Measurements from ENCODE around the gene COPA.
A peak's percentile ranks its signal among the peaks of the same experiment; 100 is the strongest.
"Not testable (repeated sequence)": the region's sequence is repeated elsewhere in the genome, so short reads cannot be mapped to it uniquely, and the experiment has no call there.

COPA gene

DNA sequence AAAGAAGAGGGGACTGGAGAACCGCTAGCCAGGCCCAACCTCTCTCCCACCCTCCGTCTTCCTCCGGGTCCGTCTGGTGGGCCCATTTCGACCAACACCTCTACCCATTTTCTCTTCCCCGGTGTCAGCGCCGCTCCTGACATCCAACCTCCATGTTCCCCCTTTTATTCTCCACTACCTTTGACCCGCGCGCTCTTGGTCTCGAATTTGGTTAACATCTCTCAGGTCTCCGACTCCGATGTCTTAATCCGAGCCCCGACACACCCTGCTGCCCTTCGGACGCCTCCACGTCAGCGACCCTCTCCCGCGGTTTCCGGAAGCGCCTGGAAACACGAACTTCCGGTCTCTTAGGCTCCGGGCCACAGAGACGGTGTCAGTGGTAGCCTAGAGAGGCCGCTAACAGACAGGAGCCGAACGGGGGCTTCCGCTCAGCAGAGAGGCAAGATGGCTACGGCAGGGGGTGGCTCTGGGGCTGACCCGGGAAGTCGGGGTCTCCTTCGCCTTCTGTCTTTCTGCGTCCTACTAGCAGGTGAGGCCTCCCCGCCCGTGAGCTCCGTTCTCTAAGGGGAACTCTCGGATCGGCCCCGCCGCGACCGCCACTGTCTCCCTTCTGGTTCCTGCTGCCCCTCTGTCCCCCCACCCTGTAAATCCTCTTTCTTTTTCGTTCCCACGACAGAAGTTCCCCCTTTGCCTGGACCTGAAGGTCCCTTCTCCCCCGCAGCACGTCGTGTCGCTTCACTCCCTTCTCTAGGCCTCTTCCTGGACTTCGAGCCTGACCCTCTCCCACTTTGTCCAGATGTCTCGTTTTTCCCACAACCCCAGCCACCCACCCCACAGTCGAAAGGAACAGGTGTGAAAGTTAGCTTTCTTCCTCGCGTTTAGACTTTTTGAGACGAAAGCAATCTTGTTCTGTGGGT, at the start of gene COPA, which contains the start of gene NCSTN:
Gene COPA (minus strand): TSS at position 298 of the 917 bp plus-strand sequence. CDS start 80 bp downstream, at position 218.
Gene NCSTN (plus strand): TSS at position 431 of the 917 bp plus-strand sequence. CDS start 14 bp downstream, at position 445.
- peaks cover 54% of the 10 kb centered on the region for H3K36me3 ChIP-seq (ENCODE audit: control insufficient read depth, insufficient read depth, low read length)
- no peaks in the 10 kb centered on the region for H3K27me3 ChIP-seq (ENCODE audit: control insufficient read depth, insufficient read depth, low read length)
- H3K27ac ChIP-seq (ENCODE audit: low read depth, low read length): peak within 1 kb of the TSS; percentile 78; the same call in 1 of the 2 replicates
- peak within 1 kb of the TSS; percentile 91 for H3K9ac ChIP-seq (ENCODE audit: low read length)
- no peaks in the 10 kb centered on the region for H3K9me3 ChIP-seq (ENCODE audit: control insufficient read depth, insufficient read depth, low read depth, low read length)
- H3K4me1 ChIP-seq (ENCODE audit: control insufficient read depth, insufficient read depth, low read length): peaks cover 3% of the 10 kb centered on the region; the same call in 1 of the 2 replicates
- H3K4me3 ChIP-seq (ENCODE audit: low read depth, low read length): peak within 1 kb of the TSS; percentile 93

DNA sequence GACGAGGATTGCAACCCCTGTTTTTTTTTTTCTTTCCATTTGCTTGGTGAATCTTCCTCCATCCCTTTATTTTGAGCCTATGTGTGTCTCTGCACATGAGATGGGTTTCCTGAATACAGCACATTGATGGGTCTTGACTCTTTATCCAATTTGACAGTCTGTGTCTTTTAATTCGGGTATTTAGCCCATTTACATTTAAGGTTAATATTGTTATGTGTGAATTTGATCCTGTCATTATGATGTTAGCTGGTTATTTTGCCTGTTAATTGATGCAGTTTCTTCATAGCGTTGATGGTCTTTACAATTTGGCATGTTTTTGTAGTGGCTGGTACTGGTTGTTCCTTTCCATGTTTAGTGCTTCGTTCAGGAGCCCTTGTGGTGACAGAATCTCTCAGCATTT, 45.4 kb upstream of the COPA start:
- H3K4me3 ChIP-seq (ENCODE audit: low read depth, low read length); H3K27me3 ChIP-seq (ENCODE audit: control insufficient read depth, insufficient read depth, low read length); H3K4me1 ChIP-seq (ENCODE audit: control insufficient read depth, insufficient read depth, low read length); H3K9me3 ChIP-seq (ENCODE audit: control insufficient read depth, insufficient read depth, low read depth, low read length); H3K9ac ChIP-seq (ENCODE audit: low read length); H3K27ac ChIP-seq (ENCODE audit: low read depth, low read length); H3K36me3 ChIP-seq (ENCODE audit: control insufficient read depth, insufficient read depth, low read length): not testable (repeated sequence)

DNA sequence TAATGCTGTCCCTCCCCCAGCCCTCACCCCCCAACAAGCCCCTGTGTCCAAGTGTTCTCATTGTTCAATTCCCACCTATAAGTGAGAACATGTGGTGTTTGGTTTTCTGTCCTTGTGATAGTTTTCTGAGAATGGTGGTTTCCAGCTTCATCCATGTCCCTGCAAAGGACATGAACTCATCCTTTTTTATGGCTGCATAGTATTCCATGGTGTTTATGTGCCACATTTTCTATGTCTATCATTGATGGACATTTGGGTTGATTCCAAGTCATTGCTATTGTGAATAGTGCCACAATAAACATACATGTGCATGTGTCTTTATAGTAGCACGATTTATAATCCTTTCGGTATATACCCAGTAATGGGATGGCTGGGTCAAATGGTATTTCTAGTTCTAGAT, 41.8 kb upstream of the COPA start:
- H3K9ac ChIP-seq (ENCODE audit: low read length); H3K4me3 ChIP-seq (ENCODE audit: low read depth, low read length); H3K9me3 ChIP-seq (ENCODE audit: control insufficient read depth, insufficient read depth, low read depth, low read length); H3K36me3 ChIP-seq (ENCODE audit: control insufficient read depth, insufficient read depth, low read length); H3K27me3 ChIP-seq (ENCODE audit: control insufficient read depth, insufficient read depth, low read length); H3K4me1 ChIP-seq (ENCODE audit: control insufficient read depth, insufficient read depth, low read length); H3K27ac ChIP-seq (ENCODE audit: low read depth, low read length): not testable (repeated sequence)

DNA sequence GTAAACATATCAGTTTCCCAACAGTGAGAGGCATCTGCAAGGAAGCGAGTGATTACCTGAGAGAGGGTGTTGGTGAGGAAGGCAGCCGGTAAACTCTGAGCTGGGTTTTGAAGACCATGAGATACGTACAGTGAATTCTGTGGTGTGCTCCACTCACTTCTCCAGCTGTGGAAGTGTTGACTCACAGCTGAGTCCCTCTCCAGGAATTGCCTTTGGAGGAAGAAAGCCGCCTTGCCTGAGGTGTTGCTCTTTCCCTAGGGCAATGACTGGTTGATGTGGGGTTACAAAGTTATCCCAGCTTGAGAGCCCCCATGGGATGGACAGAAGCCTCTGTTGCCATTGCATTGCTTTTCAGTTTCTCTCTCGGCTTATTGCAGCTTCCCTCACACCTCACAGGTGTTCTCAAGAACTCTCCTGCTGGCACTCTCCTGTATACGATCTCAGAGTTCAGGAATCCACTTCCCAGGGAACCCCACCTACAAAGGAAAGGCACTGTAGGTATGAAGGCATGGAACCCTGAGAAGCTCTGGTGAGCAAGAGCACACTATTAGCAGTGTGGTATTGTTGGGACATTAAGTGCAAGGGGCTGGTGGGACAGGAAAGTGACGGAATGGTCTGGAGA, 34.6 kb upstream of the COPA start:
- no peak overlapping the region for H3K9ac ChIP-seq (ENCODE audit: low read length)
- no peak overlapping the region for H3K27ac ChIP-seq (ENCODE audit: low read depth, low read length)
- no peaks in the 10 kb centered on the region for H3K27me3 ChIP-seq (ENCODE audit: control insufficient read depth, insufficient read depth, low read length)
- no peak overlapping the region for H3K4me3 ChIP-seq (ENCODE audit: low read depth, low read length)
- peaks cover 38% of the 10 kb centered on the region for H3K4me1 ChIP-seq (ENCODE audit: control insufficient read depth, insufficient read depth, low read length)
- H3K9me3 ChIP-seq (ENCODE audit: control insufficient read depth, insufficient read depth, low read depth, low read length): no peaks in the 10 kb centered on the region
- no peaks in the 10 kb centered on the region for H3K36me3 ChIP-seq (ENCODE audit: control insufficient read depth, insufficient read depth, low read length)

DNA sequence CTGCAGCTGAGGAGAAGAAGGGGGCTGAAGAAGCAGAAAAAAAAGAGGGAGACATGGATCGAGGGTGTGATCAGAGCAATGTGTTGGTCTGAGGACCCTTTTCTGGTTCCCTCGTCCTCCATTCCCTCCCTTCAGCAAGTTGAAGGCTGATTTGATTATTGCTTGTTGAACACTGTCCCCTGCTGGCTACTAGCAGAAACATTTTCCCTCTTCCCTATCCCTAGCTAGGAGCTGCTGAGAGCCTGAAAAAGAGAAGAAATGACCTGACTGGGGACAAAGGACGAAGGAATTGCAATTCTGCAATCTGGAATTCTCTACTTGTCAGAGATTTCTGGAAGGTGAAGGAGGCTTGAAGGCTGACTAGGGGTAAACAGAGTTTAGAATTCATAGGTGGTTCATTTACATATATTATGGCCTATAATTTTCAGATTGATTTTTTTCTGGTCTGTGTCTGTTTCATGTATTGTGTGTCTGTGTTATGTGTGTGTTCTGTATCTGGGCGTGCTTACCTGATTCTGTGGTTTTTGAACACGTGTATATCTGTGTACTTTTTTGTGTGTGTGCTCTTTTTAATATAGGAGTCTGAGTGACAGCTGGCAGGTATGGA, 33.6 kb upstream of the COPA start:
- H3K27ac ChIP-seq (ENCODE audit: low read depth, low read length): peak overlapping the region; percentile 24; the same call in 1 of the 2 replicates

DNA sequence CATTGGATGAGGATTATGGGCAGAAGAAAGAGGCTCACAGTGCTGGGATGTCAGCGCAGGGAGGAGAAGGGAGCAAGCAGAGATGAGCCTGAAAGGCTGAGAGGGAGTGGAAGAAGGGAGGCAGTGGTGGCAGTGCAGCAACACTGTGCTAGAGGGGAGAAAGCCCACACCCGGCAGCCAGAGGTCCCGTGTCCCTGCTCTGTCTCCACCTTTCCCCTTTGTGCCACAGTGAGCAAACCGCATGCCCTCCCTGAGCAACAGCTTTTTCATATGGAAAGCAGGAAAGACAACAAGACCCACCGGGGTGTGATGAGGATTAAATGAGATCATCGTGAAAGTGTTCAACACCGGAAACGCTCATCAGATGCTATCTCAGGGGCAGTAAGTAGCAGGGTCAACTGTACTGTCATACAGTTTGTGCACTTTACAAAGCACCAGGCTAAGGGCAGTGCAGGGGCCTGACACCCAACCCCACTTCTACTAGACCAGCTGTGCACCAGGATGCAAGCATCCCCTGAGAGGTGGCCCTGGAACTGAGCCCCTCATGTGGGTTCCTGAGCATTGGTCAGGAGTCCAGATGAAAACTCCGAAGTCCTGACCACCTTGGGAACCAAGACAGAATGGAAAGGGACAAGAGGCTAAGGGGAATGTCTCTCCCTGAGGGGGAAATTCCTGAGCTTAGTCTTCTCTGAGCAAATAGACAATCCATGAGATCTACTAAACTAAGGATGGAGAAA, 32.9 kb upstream of the COPA start:
- Histone ChIP-seq H3K4me1 (ENCODE audit: control insufficient read depth, insufficient read depth, low read length) (peaks cover 38% of the 10 kb centered on the region), H3K4me3 (ENCODE audit: low read depth, low read length) (peak overlapping the region; percentile 43), H3K36me3 (ENCODE audit: control insufficient read depth, insufficient read depth, low read length) (no peaks in the 10 kb centered on the region), H3K27ac (ENCODE audit: low read depth, low read length) (peak overlapping the region; percentile 38; the same call in 1 of the 2 replicates), H3K9me3 (ENCODE audit: control insufficient read depth, insufficient read depth, low read depth, low read length) (no peaks in the 10 kb centered on the region), H3K9ac (ENCODE audit: low read length) (peak overlapping the region; percentile 70), H3K27me3 (ENCODE audit: control insufficient read depth, insufficient read depth, low read length) (no peaks in the 10 kb centered on the region)

More for the DNA sequence above, 33.6 kb upstream of the COPA start:
- Histone ChIP-seq H3K4me1 (ENCODE audit: control insufficient read depth, insufficient read depth, low read length) (peaks cover 38% of the 10 kb centered on the region), H3K9ac (ENCODE audit: low read length) (peak overlapping the region; percentile 70), H3K9me3 (ENCODE audit: control insufficient read depth, insufficient read depth, low read depth, low read length) (no peaks in the 10 kb centered on the region), H3K27me3 (ENCODE audit: control insufficient read depth, insufficient read depth, low read length) (no peaks in the 10 kb centered on the region), H3K4me3 (ENCODE audit: low read depth, low read length) (peak overlapping the region; percentile 43), H3K36me3 (ENCODE audit: control insufficient read depth, insufficient read depth, low read length) (no peaks in the 10 kb centered on the region)

DNA sequence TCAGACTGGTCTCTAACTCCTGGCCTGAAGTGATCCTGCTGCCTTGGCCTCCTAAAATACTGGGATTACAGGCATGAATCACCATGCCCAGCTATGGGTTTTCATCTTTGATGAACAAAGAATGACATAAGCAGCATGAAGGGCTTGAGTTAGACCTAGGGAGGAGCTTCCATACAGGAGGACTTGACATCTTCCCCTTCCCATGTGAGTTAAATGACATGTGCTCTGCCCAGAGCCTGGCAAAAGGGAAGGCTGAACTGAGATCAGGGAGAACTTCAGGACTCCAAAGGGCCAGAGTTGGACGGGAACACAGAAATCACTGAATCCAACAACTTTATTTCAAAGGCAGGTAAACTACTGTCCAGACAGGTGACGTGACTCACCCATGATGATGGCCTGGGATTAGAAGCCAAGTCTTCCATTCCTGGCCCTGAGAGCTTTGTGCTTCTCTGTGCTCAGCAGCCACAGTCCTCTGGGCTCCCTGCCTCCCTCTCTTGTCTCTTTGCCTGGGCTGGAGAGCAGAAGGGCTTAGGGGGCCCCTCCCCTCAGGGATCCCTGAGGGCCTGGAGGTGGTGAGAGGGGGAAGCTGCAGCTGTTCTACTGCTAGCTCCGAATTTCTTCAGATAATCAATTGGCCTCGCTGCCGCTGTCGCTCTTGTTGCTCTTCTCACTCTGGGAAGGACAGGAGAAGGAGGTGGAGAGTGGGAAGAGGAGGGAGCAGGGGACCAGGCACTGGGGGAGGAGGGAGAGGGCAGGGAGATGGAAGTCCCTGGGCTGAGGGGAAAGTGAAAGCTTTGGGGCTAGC, 31.5 kb upstream of the COPA start:
- Histone ChIP-seq H3K4me3 (ENCODE audit: low read depth, low read length) (peak overlapping the region; percentile 43), H3K4me1 (ENCODE audit: control insufficient read depth, insufficient read depth, low read length) (peaks cover 38% of the 10 kb centered on the region), H3K27me3 (ENCODE audit: control insufficient read depth, insufficient read depth, low read length) (no peaks in the 10 kb centered on the region), H3K9me3 (ENCODE audit: control insufficient read depth, insufficient read depth, low read depth, low read length) (no peaks in the 10 kb centered on the region), H3K9ac (ENCODE audit: low read length) (peak overlapping the region; percentile 44), H3K36me3 (ENCODE audit: control insufficient read depth, insufficient read depth, low read length) (no peaks in the 10 kb centered on the region), H3K27ac (ENCODE audit: low read depth, low read length) (peak overlapping the region; percentile 9; the same call in 1 of the 2 replicates)

DNA sequence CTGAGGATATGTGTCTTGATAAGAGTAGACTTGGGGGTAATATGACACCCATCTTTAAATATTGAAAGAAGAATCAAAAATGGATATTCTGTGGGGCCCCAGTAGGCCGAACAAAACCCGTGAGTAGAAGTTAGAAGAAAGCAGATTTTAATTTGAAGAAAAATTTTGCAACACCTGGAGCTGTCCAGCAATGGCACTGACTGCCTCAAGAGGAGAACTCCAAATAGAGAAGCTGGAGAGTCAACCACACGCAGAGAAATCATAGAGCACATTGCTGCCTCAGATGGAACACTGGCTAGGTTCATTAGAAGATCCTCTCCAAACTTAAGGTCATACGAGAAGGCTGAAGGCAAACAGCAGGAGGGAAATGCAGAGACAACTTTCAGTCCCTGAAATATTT, 30.6 kb upstream of the COPA start:
- Histone ChIP-seq H3K4me3 (ENCODE audit: low read depth, low read length) (no peak overlapping the region), H3K9ac (ENCODE audit: low read length) (no peak overlapping the region), H3K4me1 (ENCODE audit: control insufficient read depth, insufficient read depth, low read length) (peaks cover 38% of the 10 kb centered on the region), H3K9me3 (ENCODE audit: control insufficient read depth, insufficient read depth, low read depth, low read length) (no peaks in the 10 kb centered on the region), H3K27me3 (ENCODE audit: control insufficient read depth, insufficient read depth, low read length) (no peaks in the 10 kb centered on the region), H3K36me3 (ENCODE audit: control insufficient read depth, insufficient read depth, low read length) (no peaks in the 10 kb centered on the region), H3K27ac (ENCODE audit: low read depth, low read length) (no peak overlapping the region)

DNA sequence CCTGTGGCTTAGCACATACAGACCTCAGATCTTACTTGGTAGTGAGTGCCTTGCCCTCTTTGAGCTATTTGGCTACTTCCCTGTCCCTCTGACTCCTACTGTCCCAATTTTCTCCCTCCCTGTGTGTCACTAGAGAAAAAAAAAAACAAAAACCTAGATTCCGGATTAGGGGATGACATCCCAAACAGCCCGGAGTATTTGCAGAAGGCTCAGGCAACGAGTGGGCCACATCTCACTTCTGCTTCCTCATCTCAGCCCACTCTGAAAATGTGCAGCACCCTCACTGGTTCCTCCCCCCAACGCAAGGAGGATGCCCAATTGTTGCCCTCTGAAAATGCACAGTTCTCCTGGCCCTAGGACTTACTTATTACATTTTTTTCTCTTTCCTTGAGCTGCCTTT, 28.7 kb upstream of the COPA start:
- Histone ChIP-seq H3K27ac (ENCODE audit: low read depth, low read length) (no peak overlapping the region), H3K4me1 (ENCODE audit: control insufficient read depth, insufficient read depth, low read length) (peaks cover 25% of the 10 kb centered on the region), H3K9ac (ENCODE audit: low read length) (no peak overlapping the region), H3K36me3 (ENCODE audit: control insufficient read depth, insufficient read depth, low read length) (no peaks in the 10 kb centered on the region), H3K27me3 (ENCODE audit: control insufficient read depth, insufficient read depth, low read length) (no peaks in the 10 kb centered on the region), H3K4me3 (ENCODE audit: low read depth, low read length) (no peak overlapping the region), H3K9me3 (ENCODE audit: control insufficient read depth, insufficient read depth, low read depth, low read length) (no peaks in the 10 kb centered on the region)

DNA sequence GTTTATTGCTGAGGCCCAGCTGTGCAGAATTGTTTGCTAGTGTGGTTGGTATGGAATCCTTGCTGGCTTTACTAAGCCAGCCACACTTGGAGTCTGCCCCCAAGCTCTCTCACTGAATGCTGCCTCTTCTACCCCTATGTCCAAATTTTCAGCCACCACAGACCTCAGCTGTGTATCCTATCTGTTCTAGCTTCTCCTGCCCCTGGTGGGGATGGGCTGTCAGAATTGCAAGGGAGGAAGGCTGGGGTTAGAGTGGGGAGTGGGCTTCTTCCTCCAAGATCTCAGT, 28.2 kb upstream of the COPA start:
- H3K27me3 ChIP-seq (ENCODE audit: control insufficient read depth, insufficient read depth, low read length): no peaks in the 10 kb centered on the region
- no peaks in the 10 kb centered on the region for H3K9me3 ChIP-seq (ENCODE audit: control insufficient read depth, insufficient read depth, low read depth, low read length)
- no peak overlapping the region for H3K27ac ChIP-seq (ENCODE audit: low read depth, low read length)
- H3K4me3 ChIP-seq (ENCODE audit: low read depth, low read length): no peak overlapping the region
- H3K36me3 ChIP-seq (ENCODE audit: control insufficient read depth, insufficient read depth, low read length): no peaks in the 10 kb centered on the region
- peaks cover 25% of the 10 kb centered on the region for H3K4me1 ChIP-seq (ENCODE audit: control insufficient read depth, insufficient read depth, low read length)
- H3K9ac ChIP-seq (ENCODE audit: low read length): no peak overlapping the region

Data from HUES6 (cell line).